Activated CD8-positive, alpha-beta memory T cell treated with anti-CD3 and anti-CD28 coated beads for 1 hour (primary cell): ENCODE data around the gene DAZAP1.

Source experiments
- DNase-seq, 2 donors: peaks; one replicate each; pipeline ENCODE4 v3.0.0-alpha.2; 2020; ENCODE audit warnings: low read depth in 1 of 2; ENCODE audit errors: extremely low read depth in 1 of 2

DAZAP1 gene

DNA sequence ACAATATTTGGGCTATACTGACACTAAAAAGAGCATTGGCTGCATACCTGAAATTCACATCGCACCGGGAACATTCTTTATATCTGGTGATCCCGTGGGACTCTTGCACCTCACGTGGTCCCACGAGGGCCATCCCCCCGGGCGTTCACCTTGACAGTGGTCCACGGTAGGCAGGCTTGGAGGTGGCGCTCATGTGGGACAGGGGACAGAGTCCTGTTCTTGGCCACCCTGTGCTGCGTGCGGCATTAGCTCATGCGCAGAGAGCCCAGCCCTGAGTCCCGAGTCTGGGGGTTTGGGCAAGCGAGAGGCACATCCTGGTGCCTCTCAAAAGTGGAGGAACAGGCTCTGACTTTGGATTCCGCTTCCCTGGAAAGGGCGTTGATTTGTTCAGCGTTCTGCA is 13.5 kb upstream of the DAZAP1 start:
- no peak for DNase-seq

DNA sequence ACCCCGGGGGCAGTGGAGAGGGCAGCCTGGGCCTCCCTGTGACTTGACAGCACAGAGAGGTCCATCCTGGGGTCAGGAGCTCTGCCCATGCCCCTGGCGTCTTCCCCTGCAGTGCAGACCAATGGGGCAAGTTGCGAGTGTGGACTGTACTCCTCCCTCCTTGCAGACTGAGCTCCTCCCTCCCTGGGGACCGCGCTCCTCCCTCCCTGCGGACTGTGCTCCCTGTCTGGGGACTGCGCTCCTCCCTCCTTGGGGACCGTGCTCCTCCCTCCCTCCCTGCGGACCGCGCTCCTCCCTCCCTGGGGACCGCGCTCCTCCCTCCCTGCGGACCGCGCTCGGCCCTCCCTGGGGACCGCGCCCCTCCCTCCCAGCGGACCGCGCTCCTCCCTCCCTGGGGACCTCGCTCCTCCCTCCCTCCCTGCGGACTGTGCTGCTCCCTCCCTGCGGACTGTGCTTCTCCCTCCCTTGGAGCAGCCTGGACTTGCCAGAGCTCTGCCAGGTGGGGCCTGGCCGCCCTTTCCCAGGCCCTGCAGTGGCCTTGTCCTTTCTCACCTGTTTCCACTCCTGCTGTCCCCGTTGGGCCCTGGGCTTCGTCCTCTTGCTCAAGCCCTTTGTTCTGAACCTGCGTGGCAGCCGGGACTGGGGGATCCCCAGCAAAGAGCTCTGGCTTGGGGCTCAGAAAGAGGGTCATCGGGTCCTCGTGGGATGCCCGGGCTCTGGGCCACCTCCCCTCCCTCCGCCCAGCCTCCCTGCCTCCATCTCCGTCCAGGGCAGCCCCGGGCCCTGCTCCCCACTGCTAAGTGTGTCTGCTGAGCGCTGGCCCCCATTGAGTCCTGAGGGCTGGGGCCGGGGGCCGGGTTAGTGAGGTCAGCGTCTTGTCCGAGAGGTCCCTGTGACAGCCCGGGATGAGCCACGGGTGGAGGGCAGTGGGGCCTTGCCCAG is 12.9 kb upstream of the DAZAP1 start:
- no peak for DNase-seq

DNA sequence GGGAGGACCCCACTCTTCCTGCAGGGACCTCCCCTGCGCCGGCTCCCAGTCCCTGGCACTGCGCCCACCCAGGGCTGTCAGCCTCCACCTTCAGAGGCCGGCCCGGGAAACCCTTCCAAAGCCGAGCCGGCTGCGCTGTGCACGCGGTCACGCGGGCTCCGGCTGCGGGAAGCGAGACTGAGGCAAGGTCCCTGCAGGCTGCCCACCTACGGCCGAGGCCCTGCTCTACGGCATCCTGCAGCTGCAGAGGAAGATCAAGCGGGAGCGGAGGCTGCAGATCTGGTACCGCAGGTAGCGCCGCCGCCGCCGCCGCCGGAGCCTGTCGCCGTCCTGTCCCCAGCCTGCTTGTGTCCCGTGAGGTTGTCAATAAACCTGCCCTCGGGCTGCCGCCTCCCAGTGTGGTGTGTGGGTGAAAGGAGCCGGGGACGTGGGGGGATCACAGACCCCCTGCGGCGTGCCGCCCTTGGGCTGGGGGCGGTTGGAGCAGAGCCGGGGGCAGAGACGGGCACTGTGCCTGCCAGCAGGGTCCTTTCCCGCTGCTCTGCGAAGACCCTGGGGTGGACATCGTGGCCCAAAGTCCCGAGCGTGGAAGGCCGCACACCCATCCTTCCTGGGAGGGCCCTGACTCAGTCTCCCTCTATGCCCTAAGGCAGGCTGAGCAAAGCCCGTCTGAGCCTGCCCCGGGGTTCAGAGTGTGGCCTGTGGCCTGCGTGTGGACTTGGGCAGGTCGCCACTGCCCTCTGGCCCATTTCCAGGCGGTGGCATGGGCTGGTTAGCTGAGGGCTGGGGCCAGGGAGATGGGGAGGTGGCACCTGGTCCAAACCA is 12.0 kb upstream of the DAZAP1 start:
- DNase-seq = no peak

DNA sequence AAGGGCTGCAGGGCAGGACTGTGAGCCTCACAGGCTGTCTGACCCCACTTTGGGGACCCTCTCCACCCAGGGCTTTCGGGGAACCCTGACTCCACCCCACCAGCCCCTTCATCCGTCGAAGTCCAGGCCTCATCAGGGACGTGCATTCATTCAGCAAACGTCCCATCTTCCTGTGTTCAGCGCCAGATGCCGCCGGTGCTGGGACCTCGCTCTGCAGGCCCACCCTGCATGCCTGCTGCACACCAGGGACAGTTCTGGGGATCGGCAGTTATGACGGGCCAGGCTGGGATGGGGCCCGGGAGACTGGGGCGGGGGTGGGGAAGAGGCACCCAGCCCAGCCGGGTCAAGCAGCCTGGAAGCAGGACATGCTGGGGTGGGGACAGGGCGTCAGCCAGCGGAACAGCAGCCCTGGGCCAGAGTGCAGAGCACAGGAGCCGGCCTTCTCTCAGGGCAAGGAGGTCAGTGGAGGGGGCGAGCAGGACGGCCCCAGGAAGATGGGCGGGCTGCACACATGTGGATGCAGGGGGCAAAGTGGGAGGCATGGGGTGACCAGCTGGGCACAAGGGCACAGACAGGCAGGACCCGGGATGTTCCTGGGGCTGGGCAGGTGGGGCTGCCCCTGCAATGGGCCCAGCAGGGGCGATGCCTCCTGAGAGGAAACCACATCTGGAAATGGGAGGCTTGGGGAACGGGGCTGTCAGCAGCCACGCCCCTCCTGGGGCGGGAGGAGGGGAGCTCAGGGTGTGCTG is 11.2 kb upstream of the DAZAP1 start:
- no peak for DNase-seq

DNA sequence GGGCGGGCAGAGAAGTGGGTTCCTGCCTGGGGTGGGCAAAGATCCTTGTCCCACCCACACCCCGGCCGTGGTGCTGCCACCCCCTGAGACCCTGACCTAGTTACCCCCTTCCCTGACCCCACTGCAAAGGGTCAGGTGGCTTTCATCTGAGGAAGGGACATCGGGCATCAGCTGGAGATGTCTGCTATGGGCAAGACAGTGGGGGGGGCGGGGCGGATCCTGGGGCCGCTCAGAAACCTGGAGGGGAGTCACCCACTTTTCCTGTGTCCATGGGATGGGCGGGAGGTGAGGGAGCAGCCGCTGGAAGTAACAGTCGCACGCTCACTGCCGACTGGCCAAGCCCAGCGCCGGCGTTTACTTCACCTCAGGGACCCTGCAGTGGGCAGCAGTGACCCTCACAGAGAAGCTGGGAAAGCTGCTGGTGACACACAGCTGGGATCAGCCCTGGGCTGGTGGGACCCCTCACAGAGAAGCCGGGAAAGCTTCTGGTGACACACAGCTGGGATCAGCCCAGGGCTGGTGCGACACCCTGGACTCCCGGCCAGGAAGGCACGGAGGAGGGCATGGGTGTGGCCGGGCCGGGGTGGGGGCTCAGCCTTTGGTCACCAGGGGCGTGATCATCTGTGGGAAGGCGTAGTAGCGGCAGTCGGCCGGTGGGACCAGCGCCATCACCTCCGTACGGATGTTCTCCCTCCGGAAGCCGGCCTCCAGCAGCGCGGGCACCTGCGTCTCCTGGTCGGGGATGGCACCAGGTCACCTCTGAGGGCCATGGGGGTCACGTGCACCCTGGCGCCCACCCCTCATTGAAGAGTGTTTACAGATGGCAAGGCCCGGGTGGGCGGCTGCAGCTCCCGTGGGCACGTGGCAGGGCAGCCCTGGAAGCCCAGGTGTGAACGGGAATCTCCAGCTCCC is 10.4 kb upstream of the DAZAP1 start:
- DNase-seq = no peak

DNA sequence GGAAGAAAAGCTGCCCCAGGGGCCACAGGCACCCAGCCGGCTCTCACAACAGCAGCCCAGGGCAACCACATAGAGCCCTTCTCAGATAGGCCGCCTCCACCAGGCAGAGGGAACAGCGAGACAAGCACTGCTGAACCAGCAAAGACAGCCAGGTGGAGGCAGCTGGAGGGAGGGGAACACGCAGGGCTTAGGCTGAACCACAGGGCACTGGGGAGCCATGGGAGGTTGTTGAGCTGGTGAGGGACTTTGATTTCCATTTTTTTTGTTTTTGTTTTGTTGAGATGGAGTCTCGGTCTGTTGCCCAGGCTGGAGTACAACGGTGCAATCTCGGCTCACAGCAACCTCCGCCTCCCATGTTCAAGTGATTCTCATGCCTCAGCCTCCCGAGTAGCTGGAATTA is 9.5 kb upstream of the DAZAP1 start:
- no peak for DNase-seq

DNA sequence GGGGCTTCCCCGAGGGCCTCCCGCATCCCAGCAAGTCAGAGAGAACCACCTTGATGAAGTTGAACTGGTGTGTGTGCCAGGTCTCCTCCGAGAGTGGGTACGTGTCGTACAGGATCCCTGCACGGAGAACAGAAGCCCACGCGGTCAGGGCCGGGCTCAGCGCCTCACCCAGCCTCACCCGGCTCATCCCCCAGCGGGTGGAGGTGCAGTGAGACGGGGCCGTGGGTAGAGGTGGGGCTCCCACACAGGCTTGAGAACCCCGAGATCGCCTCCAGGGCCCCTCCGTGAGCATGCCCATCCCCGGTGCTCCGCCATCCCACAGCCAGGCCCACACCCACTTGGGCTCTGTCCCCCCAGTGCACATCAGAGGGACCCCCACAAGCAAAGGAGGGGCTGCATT is 8.3 kb upstream of the DAZAP1 start:
- no peak for DNase-seq

DNA sequence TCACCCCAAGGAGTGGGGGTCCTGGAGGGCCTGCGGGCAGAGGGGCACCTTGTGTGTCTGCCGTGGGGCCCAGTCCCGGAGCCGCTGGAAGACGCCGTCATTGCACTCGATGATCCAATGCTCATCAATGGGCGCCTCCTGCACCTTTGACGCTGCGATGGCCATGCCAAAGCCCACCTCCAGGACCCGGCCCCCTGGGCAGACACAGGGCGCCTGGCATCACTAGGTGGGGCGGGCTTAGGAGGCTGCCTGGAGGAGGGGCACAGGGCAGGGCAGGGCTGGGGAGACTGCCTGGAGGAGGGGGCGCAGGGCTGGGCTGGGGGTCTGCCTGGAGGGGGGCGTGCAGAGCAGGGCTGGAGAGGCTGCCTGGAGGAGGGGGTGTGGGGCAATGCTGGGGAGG is 7.6 kb upstream of the DAZAP1 start:
- DNase-seq = no peak

DNA sequence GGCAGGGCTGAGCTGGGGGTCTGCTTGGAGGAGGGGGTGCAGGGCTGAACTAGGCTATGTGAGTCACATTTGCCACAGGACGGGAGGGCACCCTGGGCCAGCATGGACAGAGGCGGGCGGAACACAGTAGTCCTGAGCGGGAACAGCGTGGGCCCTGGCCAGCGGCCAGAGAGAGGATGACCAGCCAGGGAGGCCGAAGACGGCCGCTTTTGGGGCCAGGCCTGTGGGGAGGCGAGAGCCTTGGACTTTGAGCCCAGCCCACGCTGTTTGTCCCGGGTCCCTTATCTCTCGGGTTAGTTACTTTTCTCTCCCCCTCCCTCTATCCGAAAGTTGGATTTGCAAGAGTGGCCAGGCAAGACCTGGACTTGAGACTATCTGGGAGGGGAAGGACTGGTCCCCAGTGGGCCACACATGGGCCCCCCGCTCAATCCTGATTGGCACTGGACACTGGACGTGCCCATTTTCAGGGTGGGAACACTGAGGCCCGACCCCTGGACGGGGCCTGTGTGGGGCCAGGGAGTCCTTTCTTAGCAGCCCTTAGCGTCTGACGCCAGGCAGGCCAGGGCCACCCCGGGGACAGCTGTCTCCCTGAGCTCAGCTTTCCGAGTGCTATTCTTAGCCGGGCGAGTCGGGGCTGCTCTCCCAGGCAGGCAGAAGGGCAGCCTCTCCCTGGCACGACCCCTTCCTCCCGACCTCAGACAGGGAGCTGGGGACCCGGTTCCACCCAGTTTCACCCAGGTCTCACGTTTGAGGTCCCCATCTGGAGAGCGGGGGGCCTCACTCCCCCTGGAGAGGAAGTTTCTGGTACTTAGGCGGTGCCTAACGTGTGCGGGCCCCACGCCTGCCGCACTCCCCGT is 6.9 kb upstream of the DAZAP1 start:
- DNase-seq = no peak

DNA sequence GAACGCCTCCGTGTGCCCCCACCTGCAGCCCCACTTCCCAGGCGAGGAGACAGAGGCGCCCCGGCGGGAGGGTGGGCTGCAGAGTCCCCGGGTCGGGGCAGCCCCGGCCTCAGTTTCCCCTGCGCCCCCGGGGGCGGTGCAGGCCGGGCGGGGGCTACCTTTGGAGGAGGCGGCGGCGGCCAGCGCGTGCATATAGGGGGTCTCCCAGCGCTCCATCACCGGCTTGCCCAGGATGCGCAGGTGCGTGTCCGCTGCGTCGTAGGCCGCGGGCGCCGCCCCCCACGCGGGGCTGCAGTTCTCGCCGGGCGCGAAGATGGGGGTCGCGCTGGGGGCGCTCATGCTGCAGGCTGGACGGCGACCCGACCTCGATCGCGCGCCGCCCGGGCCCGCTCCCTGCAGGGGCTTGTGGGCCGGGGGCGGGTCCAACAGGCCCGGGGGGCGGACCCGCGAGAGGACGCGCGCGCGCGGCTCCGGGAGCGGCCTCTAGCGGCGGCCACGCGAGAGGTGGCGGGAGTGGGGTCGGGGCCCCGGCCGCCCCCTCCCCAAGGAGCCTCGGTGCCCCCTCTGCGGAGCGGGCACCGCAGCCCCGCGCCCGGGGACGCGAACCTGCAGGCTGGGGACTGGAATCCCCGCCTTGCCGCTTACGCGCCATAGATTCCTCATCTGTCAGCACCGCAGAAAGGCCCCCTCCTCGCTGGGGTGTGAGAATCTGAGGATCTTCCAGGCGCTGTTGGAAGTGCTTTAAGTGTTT is 6.1 kb upstream of the DAZAP1 start, which contains the start of gene GAMT:
Gene GAMT, minus strand, starts transcription at position 405 of the 751 bp plus-strand sequence. Its CDS starts 66 bp downstream, at position 339.
- DNase-seq = peak in 1 of 2 donors; percentile 47

DNA sequence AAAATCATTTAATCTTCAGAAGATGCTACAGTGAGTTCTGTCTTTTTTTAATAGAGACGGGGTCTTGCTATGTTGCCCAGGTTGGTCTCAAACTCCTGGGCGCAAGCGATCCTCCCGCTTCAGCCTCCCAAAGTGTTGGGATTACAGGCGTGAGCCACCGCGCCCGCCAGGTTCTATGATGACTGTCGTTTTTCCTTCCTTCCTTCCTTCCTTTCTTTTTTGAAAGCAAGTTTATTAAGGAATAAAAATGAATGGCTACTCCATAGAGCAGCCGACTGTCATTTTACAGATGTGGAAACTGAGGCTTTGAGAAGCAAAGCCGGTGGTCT is 5.5 kb upstream of the DAZAP1 start:
- no peak for DNase-seq

DNA sequence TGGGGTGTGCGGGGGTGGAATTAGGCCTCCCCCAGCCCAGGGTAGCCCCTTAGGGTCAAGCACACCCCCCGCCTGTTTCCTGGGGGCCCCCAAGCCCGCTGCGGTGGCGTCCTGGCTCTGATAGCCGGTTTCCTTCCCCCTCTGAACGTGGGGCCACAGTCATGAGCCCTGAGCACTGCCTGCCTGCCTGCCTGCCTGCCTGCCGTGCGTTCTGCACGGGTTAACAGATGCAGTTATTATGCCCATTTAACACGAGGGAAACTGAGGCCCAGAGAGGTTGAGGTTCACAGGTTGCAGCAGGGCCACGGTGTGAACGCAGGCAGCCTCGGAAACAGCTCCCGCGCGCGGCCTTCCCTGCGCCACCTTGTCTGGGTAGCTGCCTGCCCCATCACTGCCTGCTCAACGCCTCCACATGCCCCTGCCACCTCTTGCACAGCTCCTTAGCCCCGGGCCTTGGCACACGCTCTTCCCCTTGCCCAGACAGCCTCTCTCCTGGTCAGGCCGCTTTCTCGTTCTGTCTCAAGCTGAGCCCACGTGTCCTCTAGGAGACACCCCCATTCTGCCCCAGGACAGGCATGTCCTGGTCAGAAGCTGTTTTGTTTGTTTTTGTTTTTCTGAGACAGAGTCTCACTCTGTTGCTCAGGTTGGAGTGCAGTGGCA is 4.8 kb upstream of the DAZAP1 start:
- DNase-seq = no peak

DNA sequence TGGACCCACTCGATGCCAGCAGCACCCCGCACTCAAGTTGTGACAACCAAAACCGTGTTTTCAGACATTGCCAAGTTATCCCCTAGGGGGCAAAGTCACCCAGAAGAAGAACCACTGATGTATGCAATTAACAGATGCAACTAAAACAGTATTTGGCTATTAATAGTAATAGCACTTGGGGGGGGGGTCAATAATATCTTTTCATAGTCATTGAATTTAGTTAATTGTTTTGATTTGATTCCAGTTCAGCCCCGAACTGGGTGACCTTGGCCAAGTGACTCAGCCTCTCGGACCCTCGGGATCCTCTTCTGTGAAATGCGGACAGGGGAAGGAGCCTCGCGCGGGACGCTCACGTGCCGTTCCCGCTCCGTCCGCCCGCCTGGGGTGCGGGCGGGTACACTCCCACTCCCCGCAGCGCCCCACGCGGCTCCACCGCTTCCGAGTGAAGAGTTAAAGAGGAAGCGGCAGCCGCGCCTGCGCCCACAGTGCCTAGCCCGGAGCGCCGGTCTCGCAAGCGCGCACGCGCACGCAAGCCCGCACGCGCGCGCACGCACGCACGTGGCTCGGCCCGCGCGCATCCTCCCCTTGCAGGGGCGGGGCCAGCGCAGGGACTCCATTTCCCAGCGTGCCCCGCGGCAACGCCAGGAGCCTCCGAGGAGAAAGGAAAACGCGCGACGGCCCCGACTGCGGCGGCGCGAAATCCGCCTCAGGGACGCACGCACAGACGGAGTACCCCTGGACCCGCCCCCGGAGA is 435 bp upstream of the DAZAP1 start:
- peak; percentile 96 to 99 for DNase-seq

DNA sequence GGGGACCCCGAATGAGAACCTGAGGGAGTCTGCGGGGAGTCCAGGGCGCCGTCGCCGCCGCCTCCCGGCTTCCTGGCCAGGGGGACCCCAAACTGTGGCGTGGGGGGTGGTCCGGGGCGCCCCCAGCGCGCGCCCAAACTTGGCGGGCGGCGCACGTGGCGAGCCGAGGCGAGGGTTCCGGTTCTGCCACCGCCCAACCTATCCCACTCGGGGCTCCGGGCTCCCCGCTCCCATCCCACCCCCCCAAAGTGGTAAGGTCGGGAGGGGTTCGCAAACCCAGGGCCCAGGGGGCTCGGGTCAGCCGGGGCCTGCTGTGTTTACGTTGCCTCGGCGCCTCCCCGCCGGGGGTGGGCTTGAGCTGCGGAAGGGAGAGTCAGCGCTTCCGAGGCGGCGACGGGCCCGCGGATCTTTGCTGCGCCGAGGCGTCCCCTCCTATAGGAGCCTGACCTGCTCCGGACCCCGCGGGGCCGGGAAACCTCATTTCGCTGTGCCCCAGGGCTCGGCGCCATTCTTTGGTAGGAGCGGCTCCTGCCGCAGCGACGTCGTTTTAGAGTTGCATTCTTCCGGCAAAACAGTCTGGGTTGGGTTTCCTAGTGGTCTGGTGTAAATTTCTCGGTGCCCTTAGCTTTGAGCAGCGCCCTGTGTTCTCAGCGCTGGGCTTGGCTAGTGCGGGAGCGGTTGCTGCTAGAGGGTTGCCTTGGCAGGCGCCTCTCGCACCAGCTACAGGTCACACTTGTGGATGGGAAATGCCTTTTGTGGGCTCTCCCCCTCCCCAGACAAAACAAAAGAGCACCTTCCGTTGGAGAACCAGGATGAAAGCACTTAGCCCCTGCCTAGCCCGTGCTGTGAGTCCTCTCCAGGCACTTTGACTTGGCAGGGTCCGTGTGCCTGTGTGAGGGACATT is 1.2 kb downstream of the DAZAP1 start:
- DNase-seq = peak; percentile 19 to 40

DNA sequence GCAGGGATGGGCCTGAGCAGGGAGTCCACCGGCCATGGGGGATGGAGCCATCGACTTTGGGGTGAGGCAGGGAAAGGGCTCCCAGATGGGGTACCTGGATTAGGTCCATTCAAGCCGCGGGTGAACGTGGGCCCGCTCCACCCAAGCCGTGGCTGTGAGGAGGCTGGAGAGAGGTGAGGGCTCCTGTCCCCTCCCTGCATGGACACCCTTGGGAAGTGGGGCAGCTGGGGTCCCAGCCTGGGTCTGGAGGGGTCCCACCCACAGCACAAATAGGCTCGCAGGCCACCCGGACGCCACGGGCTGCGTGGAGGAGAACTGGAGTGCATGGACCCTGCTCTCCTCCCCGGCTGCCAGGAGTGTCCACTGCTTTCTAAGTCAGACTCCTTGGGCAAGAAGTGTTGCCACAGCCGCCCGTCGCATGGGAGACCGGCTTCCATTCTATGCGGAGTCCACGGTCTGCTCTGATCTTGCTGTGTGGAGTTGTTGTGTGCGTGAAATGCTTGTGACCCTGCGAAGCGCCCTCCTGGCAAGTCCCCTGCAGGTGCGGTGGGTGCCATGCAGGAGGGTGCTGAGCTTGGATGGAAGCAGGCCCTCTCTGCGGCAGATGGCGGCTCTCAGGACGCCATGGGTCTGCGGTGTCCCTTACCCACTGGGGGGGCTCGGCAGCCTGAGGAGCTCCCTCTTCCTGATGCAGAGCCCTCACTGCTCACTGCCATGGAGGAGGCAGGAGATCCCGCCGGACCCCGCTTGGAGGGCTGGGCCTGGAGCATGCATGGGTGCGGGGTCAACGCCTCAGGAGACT is 2.0 kb downstream of the DAZAP1 start:
- DNase-seq = no peak
